ENCODE results near the gene NCK2. TPM values are rescaled to one million over a fixed set of nuclear protein-coding genes. Genes with fewer than 3 reads are reported as not detected.

Gene NCK2
- total and polyA plus RNA-seq, 2 of the 4 experiments (the other 2 are of a cell fraction), result 15.8 to 22.2 TPM

DNA sequence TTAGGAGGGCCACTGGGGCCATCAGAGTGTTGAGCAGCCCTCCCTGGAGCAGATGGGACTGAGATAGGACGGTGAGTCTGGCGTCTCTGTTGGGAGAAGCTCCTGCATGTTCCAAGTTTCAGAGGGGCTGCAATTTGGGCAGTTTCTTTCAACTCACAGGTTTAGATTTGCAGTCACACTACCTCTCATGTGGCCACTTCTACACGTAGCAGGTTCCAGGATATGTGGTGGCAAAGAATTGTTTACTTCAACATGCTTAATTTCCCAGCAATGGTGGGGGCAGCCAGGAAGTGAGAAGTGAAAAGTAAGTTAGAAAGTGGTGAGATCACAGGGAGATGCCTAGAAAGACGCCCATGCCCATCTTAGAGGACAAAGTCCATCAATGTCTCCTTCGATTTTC, 9.3 kb downstream of the NCK2 start:
- dilution Hi-C loops (cut with HindIII; ENCODE audit: low sequenced_read_pairs, unreplicated experiment) (no loop called here), in situ Hi-C loops (cut with MboI; ENCODE audit: low sequenced_read_pairs) (no loop called here), intact Hi-C loops (cut with micrococcal nuclease) (no loop called here)
- WGBS, 2 experiments (ENCODE audit: extremely low coverage in 2 of 2, insufficient read length in 1 of 2), result no CpG with 5 or more reads among the region's 5 CpGs
- Histone ChIP-seq H2BK5ac (ENCODE audit: low read depth, low read length, poor library complexity, severe bottlenecking) (no peak overlapping the region), H3K9me3 (ENCODE audit: control insufficient read depth, insufficient read depth, low read length) (no peaks in the 10 kb centered on the region), H3K18ac (ENCODE audit: low read depth, low read length) (no peak overlapping the region), H3K4ac (ENCODE audit: low read depth, low read length) (no peak overlapping the region), H3K9me1 (ENCODE audit: insufficient read depth, low read length) (peaks cover 28% of the 10 kb centered on the region), H3K4me2 (ENCODE audit: low read depth, low read length) (no peak overlapping the region), H3K36me3 (ENCODE audit: control insufficient read depth, insufficient read depth, low read length) (0 out of 2 replicates have a peak, but pooled peaks cover 1% of the 10 kb centered on the region), H4K5ac (ENCODE audit: low read depth, low read length) (no peak overlapping the region), H2BK20ac (ENCODE audit: low read depth, low read length) (no peak overlapping the region), H2BK15ac (ENCODE audit: low read depth, low read length) (no peak overlapping the region), H2BK120ac (ENCODE audit: low read depth, low read length) (no peak overlapping the region), H2AK9ac (replicated peaks; ENCODE audit: low read depth, low read length, poor library complexity) (no peak overlapping the region), H3K4me3 (ENCODE audit: insufficient read depth, low read depth, low read length) (no peak overlapping the region), H3K79me1 (ENCODE audit: low read depth in 1 of 2, low read length in 2 of 2) (peaks cover 38 to 86% of the 10 kb centered on the region in 2 experiments), H4K20me1 (ENCODE audit: insufficient read depth, low read length) (peaks cover 75% of the 10 kb centered on the region), H4K8ac (ENCODE audit: low read depth in 2 of 2, low read length in 2 of 2) (no peak overlapping the region), H3K56ac (ENCODE audit: extremely low read depth, insufficient read depth, low read length) (no peak overlapping the region), H2AFZ (replicated peaks; ENCODE audit: low read length, poor library complexity) (no peak overlapping the region), H3K9ac (ENCODE audit: low read depth, low read length) (no peak overlapping the region), H3K27ac (ENCODE audit: insufficient read depth, low read length) (no peak overlapping the region), H3K14ac (replicated peaks; ENCODE audit: low read depth, low read length) (no peak overlapping the region), H2AK5ac (ENCODE audit: low read depth, low read length) (no peak overlapping the region), H3K23ac (ENCODE audit: low read depth, low read length) (no peak overlapping the region), H4K91ac (ENCODE audit: insufficient read depth, low read depth, low read length) (no peak overlapping the region), H3K27me3 (ENCODE audit: control insufficient read depth, insufficient read depth, low read length) (no peaks in the 10 kb centered on the region), H3K4me1 (ENCODE audit: control insufficient read depth, insufficient read depth, low read length) (peaks cover 2% of the 10 kb centered on the region)
- no peak for TF ChIP-seq RCOR1 (IDR thresholded peaks at IDR 0.05; ENCODE audit: insufficient replicate concordance, low read length)
- TF ChIP-seq BHLHE40 (IDR thresholded peaks at IDR 0.05; ENCODE audit: low read depth, low read length), result no peak
- no peak for TF ChIP-seq ELK1 (IDR thresholded peaks at IDR 0.05; ENCODE audit: borderline replicate concordance, low read depth, low read length)
- TF ChIP-seq FOS (IDR thresholded peaks at IDR 0.05; ENCODE audit: low read depth, low read length), result no peak
- no peak for TF ChIP-seq SMC3 (IDR thresholded peaks at IDR 0.05; ENCODE audit: low read depth, low read length)
- no peak for TF ChIP-seq CEBPB (IDR thresholded peaks at IDR 0.05; ENCODE audit: low read depth, low read length)
- TF ChIP-seq, protein P1, sequence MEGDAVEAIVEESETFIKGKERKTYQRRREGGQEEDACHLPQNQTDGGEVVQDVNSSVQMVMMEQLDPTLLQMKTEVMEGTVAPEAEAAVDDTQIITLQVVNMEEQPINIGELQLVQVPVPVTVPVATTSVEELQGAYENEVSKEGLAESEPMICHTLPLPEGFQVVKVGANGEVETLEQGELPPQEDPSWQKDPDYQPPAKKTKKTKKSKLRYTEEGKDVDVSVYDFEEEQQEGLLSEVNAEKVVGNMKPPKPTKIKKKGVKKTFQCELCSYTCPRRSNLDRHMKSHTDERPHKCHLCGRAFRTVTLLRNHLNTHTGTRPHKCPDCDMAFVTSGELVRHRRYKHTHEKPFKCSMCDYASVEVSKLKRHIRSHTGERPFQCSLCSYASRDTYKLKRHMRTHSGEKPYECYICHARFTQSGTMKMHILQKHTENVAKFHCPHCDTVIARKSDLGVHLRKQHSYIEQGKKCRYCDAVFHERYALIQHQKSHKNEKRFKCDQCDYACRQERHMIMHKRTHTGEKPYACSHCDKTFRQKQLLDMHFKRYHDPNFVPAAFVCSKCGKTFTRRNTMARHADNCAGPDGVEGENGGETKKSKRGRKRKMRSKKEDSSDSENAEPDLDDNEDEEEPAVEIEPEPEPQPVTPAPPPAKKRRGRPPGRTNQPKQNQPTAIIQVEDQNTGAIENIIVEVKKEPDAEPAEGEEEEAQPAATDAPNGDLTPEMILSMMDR (conservative IDR thresholded peaks at IDR 0.05; ENCODE audit: low read depth, low read length), result no peak
- no peak for TF ChIP-seq RFX5 (IDR thresholded peaks at IDR 0.05; ENCODE audit: low read depth, low read length)
- no peak for TF ChIP-seq RAD21 (IDR thresholded peaks at IDR 0.05; ENCODE audit: low read length)
- no peak for TF ChIP-seq NFE2L2 (IDR thresholded peaks at IDR 0.05; ENCODE audit: low read depth, low read length)
- DNase-seq, result no peak
- ChIA-PET POLR2A (ENCODE audit: unreplicated experiment) (no interaction called here), CTCF (interaction anchor here (0.7 to 1.0 kb wide), 2 partner anchors 34 to 91 kb away, joined by 3 to 4 read pairs; no protein-coding TSS in a partner anchor)
- no peak for ATAC-seq (ENCODE audit: low read depth)
- no TSS peak for BruUV-seq (replicated peaks)

Data from IMR-90 (cell line).